HepG2 (cell line): Measurements from ENCODE around the gene TNFRSF6B. TPM values are rescaled to one million over a fixed set of nuclear protein-coding genes. Genes with fewer than 3 reads are reported as not detected.

Experiments used
- BCL6 ChIP-seq: IDR thresholded peaks from 2 replicates; pipeline ENCODE4 v1.6.1; 2016; ENCODE audit warnings: missing genetic modification reagents, missing compliant biosample characterization
- CREBL2 ChIP-seq: sonication (generic); formaldehyde crosslinking; IDR thresholded peaks from 2 replicates; pipeline ENCODE4 v1.8.1; 2023; ENCODE audit warnings: missing genetic modification reagents, mild to moderate bottlenecking, borderline replicate concordance
- FOXP1 ChIP-seq, 2 experiments: fragments of 450-650 bp in 1 of 2; IDR thresholded peaks; 2 replicates each; pipeline ENCODE4 v1.6.1; 2017 to 2018; ENCODE audit warnings: antibody characterized with exemption in 1 of 2
- HHEX ChIP-seq: IDR thresholded peaks from 2 replicates; pipeline ENCODE4 v1.6.1; 2016; ENCODE audit warnings: control low read depth
- RAD51 ChIP-seq: fragments of 450-650 bp; IDR thresholded peaks from 2 replicates; pipeline ENCODE4 v1.6.1; 2016; ENCODE audit warnings: borderline replicate concordance
- REXO4 ChIP-seq: sonication (generic); formaldehyde crosslinking; IDR thresholded peaks from 2 replicates; pipeline ENCODE4 v1.8.0; 2022; ENCODE audit warnings: missing genetic modification reagents, mild to moderate bottlenecking, borderline replicate concordance
- SETDB1 ChIP-seq: sonication (generic); formaldehyde crosslinking; IDR thresholded peaks from 2 replicates; pipeline ENCODE4 v1.5.1; 2020; ENCODE audit warnings: missing genetic modification reagents, mild to moderate bottlenecking, borderline replicate concordance
- ZBTB7A ChIP-seq: sonication (generic); formaldehyde crosslinking; IDR thresholded peaks from 2 replicates; pipeline ENCODE4 v1.8.0; 2022; ENCODE audit warnings: mild to moderate bottlenecking, missing genetic modification reagents
- ZFP90 ChIP-seq: sonication (generic); formaldehyde crosslinking; IDR thresholded peaks from 2 replicates; pipeline ENCODE4 v1.8.0; 2022; ENCODE audit warnings: missing genetic modification reagents, mild to moderate bottlenecking, inconsistent platforms, borderline replicate concordance
- ZNF138 ChIP-seq: sonication (generic); formaldehyde crosslinking; IDR thresholded peaks from 2 replicates; pipeline ENCODE4 v1.5.0; 2020; ENCODE audit warnings: mild to moderate bottlenecking, low read depth, missing genetic modification reagents
- ZNF317 ChIP-seq: sonication (generic); formaldehyde crosslinking; IDR thresholded peaks from 2 replicates; pipeline ENCODE4 v1.5.0; 2020; ENCODE audit warnings: mild to moderate bottlenecking, missing genetic modification reagents
- ZNF337 ChIP-seq: sonication (generic); formaldehyde crosslinking; IDR thresholded peaks from 2 replicates; pipeline ENCODE4 v1.5.1; 2020; ENCODE audit warnings: missing genetic modification reagents, low read depth, mild to moderate bottlenecking, borderline replicate concordance
- ZNF451 ChIP-seq: sonication (generic); formaldehyde crosslinking; IDR thresholded peaks from 2 replicates; pipeline ENCODE4 v1.5.0; 2020; ENCODE audit warnings: mild to moderate bottlenecking, missing genetic modification reagents
- ZNF460 ChIP-seq: sonication (generic); formaldehyde crosslinking; IDR thresholded peaks from 2 replicates; pipeline ENCODE4 v1.5.1; 2020; ENCODE audit warnings: missing genetic modification reagents, mild to moderate bottlenecking, borderline replicate concordance
- ZNF547 ChIP-seq: sonication (generic); formaldehyde crosslinking; IDR thresholded peaks from 2 replicates; pipeline ENCODE4 v1.5.1; 2020; ENCODE audit warnings: mild to moderate bottlenecking, missing genetic modification reagents
- ZNF720 ChIP-seq: sonication (generic); formaldehyde crosslinking; IDR thresholded peaks from 2 replicates; pipeline ENCODE4 v1.4.0; 2020; ENCODE audit warnings: missing genetic modification reagents
- ZUFSP ChIP-seq: sonication (generic); formaldehyde crosslinking; IDR thresholded peaks from 2 replicates; pipeline ENCODE4 v1.9.0; 2021; ENCODE audit warnings: missing genetic modification reagents, mild to moderate bottlenecking, borderline replicate concordance
- polyA plus RNA-seq, 8 experiments: library from polyadenylated mRNA; depleted of rRNA in 3 of 8; stranded (reverse) in 7 of 8; unstranded in 1 of 8; fragments of >200 nt; fragmentation: Illumina TruSeq in 4 of 8; extraction: Trizol in 4 of 8; gene quantifications; 2 replicates each; pipeline versions ENCODE4 v1.2.1 to v1.2.3, GENCODE V29; 2011 to 2016; ENCODE audit warnings: low read depth in 4 of 8, missing spikeins in 1 of 8, mixed read lengths in 1 of 8; ENCODE audit not compliant: insufficient read depth in 1 of 8
- total RNA-seq, 5 experiments: library from RNA; depleted of rRNA; stranded (reverse); fragments of >200 nt; fragmentation: Illumina TruSeq; extraction: Trizol; gene quantifications; 2 replicates each; pipeline ENCODE4 v1.2.3, GENCODE V29; 2016; ENCODE audit warnings: low read depth in 1 of 5
- TF ChIP-seq, protein P1 (sequence below): sonication (generic); formaldehyde crosslinking; IDR thresholded peaks from 2 replicates; pipeline ENCODE4 v1.4.0; 2020; ENCODE audit warnings: mild to moderate bottlenecking, low read depth, missing genetic modification reagents
- TF ChIP-seq, protein P2 (sequence below): sonication (generic); formaldehyde crosslinking; IDR thresholded peaks from 2 replicates; pipeline ENCODE4 v1.4.0; 2020; ENCODE audit warnings: mild to moderate bottlenecking, missing genetic modification reagents

Gene TNFRSF6B
- total and polyA plus RNA-seq, 2 of the 13 experiments (the other 11 are each of a cell fraction or from before 2014, with no cell fraction given) = 0.24 TPM; not detected in 1

GRCh38 chr20:63708301-63709148 is 12.1 kb downstream of the TNFRSF6B start (continued):
- TF ChIP-seq, protein P1, sequence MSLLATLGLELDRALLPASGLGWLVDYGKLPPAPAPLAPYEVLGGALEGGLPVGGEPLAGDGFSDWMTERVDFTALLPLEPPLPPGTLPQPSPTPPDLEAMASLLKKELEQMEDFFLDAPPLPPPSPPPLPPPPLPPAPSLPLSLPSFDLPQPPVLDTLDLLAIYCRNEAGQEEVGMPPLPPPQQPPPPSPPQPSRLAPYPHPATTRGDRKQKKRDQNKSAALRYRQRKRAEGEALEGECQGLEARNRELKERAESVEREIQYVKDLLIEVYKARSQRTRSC (CRISPR knock-in tag) = no peak
- TF ChIP-seq ZNF451 (CRISPR knock-in tag) (no peak), ZNF337 (CRISPR knock-in tag) (no peak), ZNF720 (CRISPR knock-in tag) (no peak), ZUFSP (CRISPR knock-in tag) (no peak), RAD51 (no peak), ZFP90 (0 out of 2 replicates have a peak, but pooled peaks have one; percentile 25), FOXP1 (IDR thresholded peaks at IDR 0.05) (no peak), FOXP1 (CRISPR knock-in tag; IDR thresholded peaks at IDR 0.05) (no peak), ZNF317 (no peak), ZNF138 (CRISPR knock-in tag) (no peak), REXO4 (CRISPR knock-in tag) (no peak), ZNF460 (CRISPR knock-in tag) (no peak), HHEX (CRISPR knock-in tag) (no peak), BCL6 (no peak), ZBTB7A (CRISPR knock-in tag) (no peak), SETDB1 (no peak), ZNF547 (no peak; the same call in 1 of the 2 replicates), CREBL2 (CRISPR knock-in tag) (no peak)
- TF ChIP-seq, protein P2, sequence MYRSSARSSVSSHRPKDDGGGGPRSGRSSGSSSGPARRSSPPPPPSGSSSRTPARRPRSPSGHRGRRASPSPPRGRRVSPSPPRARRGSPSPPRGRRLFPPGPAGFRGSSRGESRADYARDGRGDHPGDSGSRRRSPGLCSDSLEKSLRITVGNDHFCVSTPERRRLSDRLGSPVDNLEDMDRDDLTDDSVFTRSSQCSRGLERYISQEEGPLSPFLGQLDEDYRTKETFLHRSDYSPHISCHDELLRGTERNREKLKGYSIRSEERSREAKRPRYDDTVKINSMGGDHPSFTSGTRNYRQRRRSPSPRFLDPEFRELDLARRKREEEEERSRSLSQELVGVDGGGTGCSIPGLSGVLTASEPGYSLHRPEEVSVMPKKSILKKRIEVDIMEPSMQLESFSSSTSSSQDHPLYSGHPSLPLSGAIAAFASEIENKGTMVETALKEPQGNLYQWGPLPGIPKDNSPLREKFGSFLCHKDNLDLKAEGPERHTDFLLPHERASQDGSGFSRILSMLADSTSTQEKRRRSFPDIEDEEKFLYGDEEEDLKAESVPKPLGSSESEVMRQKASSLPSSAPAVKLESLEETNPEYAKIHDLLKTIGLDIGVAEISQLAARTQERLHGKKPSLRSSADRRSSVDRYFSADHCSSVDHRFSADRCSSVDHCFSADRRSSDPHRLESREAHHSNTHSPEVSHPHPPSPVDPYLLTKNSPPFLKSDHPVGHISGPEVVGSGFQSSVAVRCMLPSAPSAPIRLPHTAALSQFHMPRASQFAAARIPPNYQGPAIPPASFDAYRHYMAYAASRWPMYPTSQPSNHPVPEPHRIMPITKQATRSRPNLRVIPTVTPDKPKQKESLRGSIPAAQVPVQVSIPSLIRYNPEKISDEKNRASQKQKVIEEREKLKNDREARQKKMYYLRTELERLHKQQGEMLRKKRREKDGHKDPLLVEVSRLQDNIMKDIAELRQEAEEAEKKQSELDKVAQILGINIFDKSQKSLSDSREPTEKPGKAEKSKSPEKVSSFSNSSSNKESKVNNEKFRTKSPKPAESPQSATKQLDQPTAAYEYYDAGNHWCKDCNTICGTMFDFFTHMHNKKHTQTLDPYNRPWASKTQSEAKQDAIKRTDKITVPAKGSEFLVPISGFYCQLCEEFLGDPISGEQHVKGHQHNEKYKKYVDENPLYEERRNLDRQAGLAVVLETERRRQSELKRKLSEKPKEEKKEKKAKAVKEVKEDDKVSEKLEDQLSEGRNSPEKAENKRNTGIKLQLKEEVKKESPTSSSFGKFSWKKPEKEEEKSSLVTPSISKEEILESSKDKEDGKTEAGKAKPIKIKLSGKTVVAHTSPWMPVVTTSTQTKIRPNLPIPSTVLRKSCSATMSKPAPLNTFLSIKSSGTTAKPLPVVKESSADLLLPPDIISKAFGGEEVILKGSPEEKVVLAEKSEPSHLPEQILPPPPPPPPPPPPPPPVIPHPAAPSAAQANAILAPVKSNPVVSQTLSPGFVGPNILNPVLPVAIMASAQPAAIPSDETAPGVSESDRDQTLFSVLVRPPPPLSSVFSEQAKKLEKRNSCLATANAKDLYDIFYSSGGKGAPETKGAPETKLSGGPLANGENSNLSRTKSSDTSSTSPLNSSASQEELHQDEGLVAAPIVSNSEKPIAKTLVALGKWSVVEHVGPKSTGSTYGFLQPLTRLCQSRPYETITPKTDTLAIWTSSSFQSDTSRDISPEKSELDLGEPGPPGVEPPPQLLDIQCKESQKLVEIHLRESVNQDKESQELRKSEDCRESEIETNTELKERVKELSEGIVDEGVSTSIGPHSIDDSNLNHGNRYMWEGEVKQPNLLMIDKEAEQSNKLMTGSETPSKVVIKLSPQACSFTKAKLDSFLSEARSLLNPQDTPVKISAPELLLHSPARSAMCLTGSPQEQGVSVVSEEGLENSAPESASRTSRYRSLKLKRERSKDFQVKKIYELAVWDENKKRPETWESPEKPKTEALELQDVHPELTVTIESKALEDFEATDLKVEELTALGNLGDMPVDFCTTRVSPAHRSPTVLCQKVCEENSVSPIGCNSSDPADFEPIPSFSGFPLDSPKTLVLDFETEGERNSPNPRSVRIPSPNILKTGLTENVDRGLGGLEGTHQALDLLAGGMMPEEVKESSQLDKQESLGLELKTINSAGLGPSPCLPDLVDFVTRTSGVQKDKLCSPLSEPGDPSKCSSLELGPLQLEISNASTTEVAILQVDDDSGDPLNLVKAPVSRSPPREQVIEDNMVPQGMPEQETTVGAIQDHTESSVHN = peak; percentile 35
